ENCODE results near the gene POLRMT. TPM values are rescaled to one million over a fixed set of nuclear protein-coding genes. Genes with fewer than 3 reads are reported as not detected.

Gene POLRMT
- total RNA-seq (2014; rRNA removed; shearing (Covaris generic)) (120 and 148 TPM in 2 replicates), polyA plus RNA-seq (2016; fragmentation: Nextera tagmentation; extraction: Ambion mirVana) (98.0 and 125 TPM in 2 replicates)
- long read RNA-seq, transcript POLRMT-202 (21 exons, 3,835 nt) = major isoform, 10 of 24 reads
- long read RNA-seq, partial matches to known transcripts = 7 of 24 reads
- long read RNA-seq, other reads (novel, unspliced or antisense) = 7 of 24 reads

DNA sequence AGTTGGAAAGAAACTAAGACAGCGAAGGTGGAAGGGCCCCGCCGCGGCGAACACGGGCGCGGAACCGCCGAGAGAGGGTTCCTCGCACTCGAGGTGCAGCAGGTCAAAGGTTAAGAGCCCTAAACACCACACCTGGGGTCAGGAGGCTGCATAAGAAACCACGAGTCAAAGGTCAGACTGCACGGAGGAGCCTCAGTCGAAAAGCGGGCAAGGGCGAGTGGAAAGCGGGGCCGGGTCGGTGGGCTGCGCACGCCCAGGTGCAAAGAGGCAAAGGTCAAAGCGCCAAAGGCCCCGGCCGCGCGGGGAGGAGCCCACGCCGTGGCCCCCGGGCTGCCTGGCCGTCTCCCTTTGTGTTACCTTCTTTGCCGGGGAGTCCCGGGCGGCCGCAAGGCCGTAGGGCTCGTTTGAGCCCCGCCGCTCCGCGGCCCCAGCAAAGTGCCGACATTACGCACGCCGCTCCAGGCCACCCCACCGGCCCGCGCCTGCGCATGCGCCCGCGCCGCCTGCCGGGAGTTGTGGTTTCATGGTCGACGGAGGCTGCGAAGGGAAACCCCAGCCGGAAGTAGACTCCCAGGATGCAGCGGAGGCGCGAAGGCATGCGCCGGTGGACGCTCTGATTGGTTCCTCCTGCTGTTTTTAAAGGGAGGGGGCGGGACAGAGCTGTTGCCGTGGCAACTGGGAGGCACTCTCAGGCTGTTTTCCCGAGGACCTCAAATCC is at the start of gene POLRMT:
Gene POLRMT (minus strand): TSS at position 470 of the 718 bp plus-strand sequence. CDS start 25 bp downstream, at position 445.
- H2AFZ ChIP-seq = peak within 1 kb of the TSS; percentile 96
- peak within 1 kb of the TSS; percentile 99 for H3K4me3 Mint-ChIP-seq
- H3K36me3 Mint-ChIP-seq (ENCODE audit: low read depth) = peaks cover 34% of the 10 kb centered on the region
- peaks cover 3% of the 10 kb centered on the region; the same call in 1 of the 2 replicates for H3K4me1 ChIP-seq (ENCODE audit: insufficient read depth)
- no peaks in the 10 kb centered on the region for H3K9me2 ChIP-seq (ENCODE audit: insufficient read depth)
- peaks cover under 1% of the 10 kb centered on the region; the same call in 1 of the 2 replicates for H3K27me3 ChIP-seq (ENCODE audit: insufficient read depth)
- H3K4me1 Mint-ChIP-seq = peaks cover 8% of the 10 kb centered on the region; the same call in 1 of the 3 replicates
- H3K79me2 ChIP-seq (replicated peaks; ENCODE audit: insufficient read depth) = peaks cover 27% of the 10 kb centered on the region
- H4K20me1 ChIP-seq (replicated peaks; ENCODE audit: insufficient read depth) = no peaks in the 10 kb centered on the region; the same call in 1 of the 2 replicates
- ATAC-seq = peak; percentile 82
- no peaks in the 10 kb centered on the region for H3K9me3 Mint-ChIP-seq
- peak; percentile 99 for DNase-seq (ENCODE audit: low spot score)
- TF ChIP-seq POLR2AphosphoS5 (IDR thresholded peaks at IDR 0.05; ENCODE audit: low read depth) (0 out of 2 replicates have a peak, but pooled peaks have one; percentile 22), STAT1 (IDR thresholded peaks at IDR 0.05; ENCODE audit: unreplicated experiment) (no peak), EZH2phosphoT487 (IDR thresholded peaks at IDR 0.05; ENCODE audit: unreplicated experiment) (no peak), ZNF331 (CRISPR knock-in tag; IDR thresholded peaks at IDR 0.05; ENCODE audit: low read depth) (no peak), CREB1 (CRISPR knock-in tag; IDR thresholded peaks at IDR 0.05; ENCODE audit: low read depth) (peak; percentile 59), EZH2 (IDR thresholded peaks at IDR 0.05; ENCODE audit: low read depth, unreplicated experiment) (no peak), JUNB (IDR thresholded peaks at IDR 0.05; ENCODE audit: unreplicated experiment) (no peak), NANOG (IDR thresholded peaks at IDR 0.05; ENCODE audit: borderline replicate concordance) (no peak)
- TF ChIP-seq, protein P1, sequence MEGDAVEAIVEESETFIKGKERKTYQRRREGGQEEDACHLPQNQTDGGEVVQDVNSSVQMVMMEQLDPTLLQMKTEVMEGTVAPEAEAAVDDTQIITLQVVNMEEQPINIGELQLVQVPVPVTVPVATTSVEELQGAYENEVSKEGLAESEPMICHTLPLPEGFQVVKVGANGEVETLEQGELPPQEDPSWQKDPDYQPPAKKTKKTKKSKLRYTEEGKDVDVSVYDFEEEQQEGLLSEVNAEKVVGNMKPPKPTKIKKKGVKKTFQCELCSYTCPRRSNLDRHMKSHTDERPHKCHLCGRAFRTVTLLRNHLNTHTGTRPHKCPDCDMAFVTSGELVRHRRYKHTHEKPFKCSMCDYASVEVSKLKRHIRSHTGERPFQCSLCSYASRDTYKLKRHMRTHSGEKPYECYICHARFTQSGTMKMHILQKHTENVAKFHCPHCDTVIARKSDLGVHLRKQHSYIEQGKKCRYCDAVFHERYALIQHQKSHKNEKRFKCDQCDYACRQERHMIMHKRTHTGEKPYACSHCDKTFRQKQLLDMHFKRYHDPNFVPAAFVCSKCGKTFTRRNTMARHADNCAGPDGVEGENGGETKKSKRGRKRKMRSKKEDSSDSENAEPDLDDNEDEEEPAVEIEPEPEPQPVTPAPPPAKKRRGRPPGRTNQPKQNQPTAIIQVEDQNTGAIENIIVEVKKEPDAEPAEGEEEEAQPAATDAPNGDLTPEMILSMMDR (conservative IDR thresholded peaks at IDR 0.05; ENCODE audit: low read depth in 2 of 2) = no peak
- TF ChIP-seq, protein P2, sequence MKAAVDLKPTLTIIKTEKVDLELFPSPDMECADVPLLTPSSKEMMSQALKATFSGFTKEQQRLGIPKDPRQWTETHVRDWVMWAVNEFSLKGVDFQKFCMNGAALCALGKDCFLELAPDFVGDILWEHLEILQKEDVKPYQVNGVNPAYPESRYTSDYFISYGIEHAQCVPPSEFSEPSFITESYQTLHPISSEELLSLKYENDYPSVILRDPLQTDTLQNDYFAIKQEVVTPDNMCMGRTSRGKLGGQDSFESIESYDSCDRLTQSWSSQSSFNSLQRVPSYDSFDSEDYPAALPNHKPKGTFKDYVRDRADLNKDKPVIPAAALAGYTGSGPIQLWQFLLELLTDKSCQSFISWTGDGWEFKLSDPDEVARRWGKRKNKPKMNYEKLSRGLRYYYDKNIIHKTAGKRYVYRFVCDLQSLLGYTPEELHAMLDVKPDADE (IDR thresholded peaks at IDR 0.05) = peak; percentile 88
- peak within 1 kb of the TSS; percentile 86; the same call in 1 of the 2 replicates for H3K27ac ChIP-seq (ENCODE audit: low read depth)
- peak within 1 kb of the TSS; percentile 98 for H3K4me3 ChIP-seq
- H3K27ac Mint-ChIP-seq = peak within 1 kb of the TSS; percentile 94
- H3K4me2 ChIP-seq = peak within 1 kb of the TSS; percentile 99
- no peaks in the 10 kb centered on the region for H3K36me3 ChIP-seq (ENCODE audit: insufficient read depth)
- H3F3A ChIP-seq (replicated peaks; ENCODE audit: low read depth) = 0 out of 2 replicates have a peak, but pooled peaks cover 5% of the 10 kb centered on the region
- H3K27me3 Mint-ChIP-seq (ENCODE audit: insufficient read depth, low read depth, poor library complexity) = peaks cover 25% of the 10 kb centered on the region
